Fibroblast of skin of back (primary cell): ENCODE measurements around the gene RAP1A. TPM values are rescaled to one million over a fixed set of nuclear protein-coding genes. Genes with fewer than 3 reads are reported as not detected.

Source experiments
- DNase-seq: peaks from one replicate; pipeline ENCODE4 v3.0.0-alpha.2; 2013
- polyA plus RNA-seq, 2 experiments: library from polyadenylated mRNA; unstranded; fragments of 120-200 nt; gene quantifications; one replicate each; pipeline ENCODE4 v1.2.1, GENCODE V29; 2013; ENCODE audit not compliant: insufficient read length in 2 of 2

The RAP1A gene
- 43.3 TPM for polyA plus RNA-seq (2013, experiment 1 of 2; ENCODE audit: insufficient read length)
- polyA plus RNA-seq (2013, experiment 2 of 2; ENCODE audit: insufficient read length), result 52.2 TPM

GRCh38 chr1:111619635-111620440 is at the start of gene RAP1A:
TSS of gene RAP1A (plus strand) at chr1:111619789. CDS start at chr1:111691361, 71,572 bp downstream.
- DNase-seq, result peak; percentile 89

GRCh38 chr1:111569913-111570312 is 49.7 kb upstream of the RAP1A start:
- no peak for DNase-seq

GRCh38 chr1:111570781-111571181 is 48.8 kb upstream of the RAP1A start:
- no peak for DNase-seq

- DNase-seq, result no peak
Observed at GRCh38 chr1:111571239-111571638, 48.4 kb upstream of the RAP1A start.

GRCh38 chr1:111571987-111572386 is 47.6 kb upstream of the RAP1A start:
- DNase-seq, result peak; percentile 49

- DNase-seq, result no peak
Observed at GRCh38 chr1:111576547-111576946, 43.0 kb upstream of the RAP1A start.

GRCh38 chr1:111577814-111578213 is 41.8 kb upstream of the RAP1A start:
- no peak for DNase-seq

GRCh38 chr1:111581166-111581565 is 38.4 kb upstream of the RAP1A start:
- no peak for DNase-seq

- no peak for DNase-seq
Observed at GRCh38 chr1:111582016-111582415, 37.6 kb upstream of the RAP1A start.

- DNase-seq, result no peak
Observed at GRCh38 chr1:111582644-111583618, 36.7 kb upstream of the RAP1A start.

GRCh38 chr1:111585447-111586086 is 34.0 kb upstream of the RAP1A start:
- DNase-seq, result no peak

- DNase-seq, result no peak
Observed at GRCh38 chr1:111586112-111586511, 33.5 kb upstream of the RAP1A start.

- DNase-seq, result no peak
Observed at GRCh38 chr1:111587509-111588174, 31.9 kb upstream of the RAP1A start.

- no peak for DNase-seq
Observed at GRCh38 chr1:111591937-111592336, 27.7 kb upstream of the RAP1A start.

- peak; percentile 80 for DNase-seq
Observed at GRCh38 chr1:111592389-111593361, 26.9 kb upstream of the RAP1A start.

- peak; percentile 11 for DNase-seq
Observed at GRCh38 chr1:111593403-111594305, 25.9 kb upstream of the RAP1A start.

GRCh38 chr1:111594306-111594693 is 25.3 kb upstream of the RAP1A start:
- DNase-seq, result no peak

GRCh38 chr1:111595807-111596206 is 23.8 kb upstream of the RAP1A start:
- no peak for DNase-seq

GRCh38 chr1:111596499-111596898 is 23.1 kb upstream of the RAP1A start:
- DNase-seq, result no peak

- no peak for DNase-seq
Observed at GRCh38 chr1:111597426-111597825, 22.2 kb upstream of the RAP1A start.
